NK-92 (cell line): ENCODE data around the gene NR2F1-AS1.

ENCODE experiments used
- DNase-seq: peaks from one replicate; lab custom pipeline; 2025; ENCODE audit not compliant: unreplicated experiment; lab: John Stamatoyannopoulos, UW

NR2F1-AS1 gene

GRCh38 chr5:93580927-93581445, at the start of gene NR2F1-AS1:
TSS of gene NR2F1-AS1 (minus strand) at chr5:93581219.
- DNase-seq: no peak

DNA sequence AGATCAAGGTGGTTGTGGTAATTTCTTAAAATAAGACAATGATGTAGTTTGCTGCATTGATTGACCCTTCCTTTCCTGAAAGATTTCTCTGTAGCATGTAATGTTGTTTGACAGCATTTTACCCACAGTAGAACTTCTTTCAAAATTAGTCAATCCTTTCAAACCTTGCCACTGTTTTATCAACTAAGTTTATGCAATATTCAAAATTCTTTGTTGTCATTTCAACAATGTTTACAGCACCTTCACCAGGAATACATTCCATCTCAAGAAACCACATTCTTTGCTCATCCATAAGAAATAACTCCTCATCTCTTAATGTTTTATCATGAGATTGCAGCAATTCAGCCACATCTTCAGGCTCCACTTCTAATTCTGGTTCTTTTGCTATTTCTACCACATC, 45.8 kb upstream of the NR2F1-AS1 start:
- no peak for DNase-seq

DNA sequence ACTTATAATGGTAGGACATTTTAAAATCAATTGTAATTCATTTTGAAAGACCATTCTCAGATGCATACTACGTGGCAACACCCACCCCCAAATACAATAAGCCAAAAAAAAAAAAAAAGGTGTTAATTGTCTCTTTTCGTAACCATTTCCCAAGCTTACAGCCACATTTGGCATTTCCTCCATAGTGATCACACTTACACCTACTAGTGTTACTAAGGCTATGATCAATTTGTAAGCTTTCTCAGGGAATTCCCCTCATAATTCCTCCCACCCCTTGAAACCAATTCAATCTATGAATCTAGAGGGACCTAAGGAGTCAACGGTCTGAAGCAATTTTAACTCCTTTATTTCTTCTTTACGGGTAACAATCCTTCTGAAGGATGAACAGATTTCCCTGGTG, 42.1 kb upstream of the NR2F1-AS1 start:
- no peak for DNase-seq

GRCh38 chr5:93622240-93622885, 41.3 kb upstream of the NR2F1-AS1 start:
- DNase-seq: no peak

- DNase-seq: no peak
Observed at GRCh38 chr5:93621327-93621798, 40.3 kb upstream of the NR2F1-AS1 start.

GRCh38 chr5:93620487-93621326, 39.7 kb upstream of the NR2F1-AS1 start:
- DNase-seq: no peak

GRCh38 chr5:93616538-93617174, 35.6 kb upstream of the NR2F1-AS1 start:
- DNase-seq: no peak

DNA sequence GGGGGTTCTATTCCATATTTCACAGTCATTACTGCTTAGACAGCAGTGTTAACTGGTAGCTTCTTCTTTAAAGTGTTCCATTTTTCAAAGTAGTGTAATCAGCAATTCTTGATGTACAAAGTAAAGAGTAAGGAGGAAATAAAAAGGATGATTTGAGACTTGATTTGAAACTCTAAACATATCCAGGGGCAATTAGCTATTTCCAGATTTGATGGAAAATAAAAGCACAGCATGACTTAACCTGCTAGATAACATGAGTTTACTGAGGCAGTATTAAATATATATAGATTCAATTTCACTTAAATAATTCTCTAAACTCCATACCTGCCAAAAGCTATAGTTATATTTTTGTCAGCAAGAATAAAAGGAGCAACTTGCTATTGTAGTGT, 31.8 kb upstream of the NR2F1-AS1 start:
- no peak for DNase-seq

DNA sequence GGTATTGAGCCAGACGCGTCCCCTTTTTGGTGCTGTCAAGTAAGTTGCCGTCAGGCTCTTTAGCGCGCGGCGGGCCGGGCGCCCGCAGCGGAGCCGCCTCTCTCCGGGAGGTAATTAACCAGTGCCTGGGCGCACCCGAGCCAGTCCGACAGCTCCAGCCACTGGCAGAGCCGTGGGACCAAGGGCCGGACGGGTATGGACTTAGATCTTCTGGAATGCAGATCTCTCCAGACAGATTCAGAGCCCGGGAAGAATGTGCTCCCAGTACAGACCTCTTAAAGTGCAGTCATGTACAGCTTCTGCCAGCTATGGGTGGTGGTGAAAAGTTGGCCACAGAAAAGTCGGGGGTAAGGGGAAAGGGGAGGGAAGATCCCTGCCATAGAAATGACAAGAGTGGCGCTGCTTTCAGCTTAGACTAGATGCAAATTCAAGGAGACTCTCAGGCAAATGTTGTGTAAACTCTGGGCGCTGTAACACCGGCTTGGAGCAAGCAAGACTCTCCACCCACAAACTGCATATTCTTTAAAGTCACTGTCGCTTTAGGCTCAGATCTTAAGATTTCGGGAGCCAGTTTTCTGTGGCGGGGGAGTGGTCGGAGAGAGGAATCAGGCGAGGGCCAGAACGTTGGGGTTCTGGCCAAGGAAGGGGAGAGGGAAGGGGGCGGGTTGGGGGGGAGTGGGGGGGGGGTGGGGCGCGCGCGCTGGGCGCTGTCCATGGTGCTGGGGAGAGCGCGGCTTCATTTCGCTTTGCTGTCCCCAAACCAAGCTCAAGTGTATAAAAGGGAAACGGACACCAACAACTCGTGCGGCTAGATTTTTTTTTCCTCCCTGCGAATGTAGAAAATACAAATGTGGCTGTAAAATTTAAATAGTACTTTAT, 31.2 kb upstream of the NR2F1-AS1 start:
- no peak for DNase-seq

GRCh38 chr5:93611273-93611975, 30.4 kb upstream of the NR2F1-AS1 start:
- DNase-seq: no peak

GRCh38 chr5:93610581-93611272, 29.7 kb upstream of the NR2F1-AS1 start:
- no peak for DNase-seq

GRCh38 chr5:93609762-93610161, 28.7 kb upstream of the NR2F1-AS1 start:
- DNase-seq: no peak

DNA sequence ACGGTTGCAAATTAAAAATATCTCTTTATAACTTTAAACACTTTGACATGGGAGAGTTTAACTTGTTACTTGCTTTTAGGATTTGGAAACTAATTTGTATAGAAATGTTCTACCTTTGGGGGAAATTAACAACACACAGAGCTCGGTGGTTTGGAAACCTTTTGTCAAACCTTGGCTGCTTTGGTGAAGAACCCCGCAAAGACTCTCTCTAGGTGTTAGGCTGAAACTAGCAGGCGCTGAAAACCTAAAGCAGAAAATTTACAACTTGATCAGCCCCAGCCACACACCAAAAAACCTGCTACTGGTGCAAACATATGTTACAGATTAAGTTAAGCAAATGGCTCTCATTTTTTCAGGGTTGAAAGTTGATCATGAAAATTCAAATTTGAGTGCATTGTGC, 27.8 kb upstream of the NR2F1-AS1 start:
- no peak for DNase-seq

DNA sequence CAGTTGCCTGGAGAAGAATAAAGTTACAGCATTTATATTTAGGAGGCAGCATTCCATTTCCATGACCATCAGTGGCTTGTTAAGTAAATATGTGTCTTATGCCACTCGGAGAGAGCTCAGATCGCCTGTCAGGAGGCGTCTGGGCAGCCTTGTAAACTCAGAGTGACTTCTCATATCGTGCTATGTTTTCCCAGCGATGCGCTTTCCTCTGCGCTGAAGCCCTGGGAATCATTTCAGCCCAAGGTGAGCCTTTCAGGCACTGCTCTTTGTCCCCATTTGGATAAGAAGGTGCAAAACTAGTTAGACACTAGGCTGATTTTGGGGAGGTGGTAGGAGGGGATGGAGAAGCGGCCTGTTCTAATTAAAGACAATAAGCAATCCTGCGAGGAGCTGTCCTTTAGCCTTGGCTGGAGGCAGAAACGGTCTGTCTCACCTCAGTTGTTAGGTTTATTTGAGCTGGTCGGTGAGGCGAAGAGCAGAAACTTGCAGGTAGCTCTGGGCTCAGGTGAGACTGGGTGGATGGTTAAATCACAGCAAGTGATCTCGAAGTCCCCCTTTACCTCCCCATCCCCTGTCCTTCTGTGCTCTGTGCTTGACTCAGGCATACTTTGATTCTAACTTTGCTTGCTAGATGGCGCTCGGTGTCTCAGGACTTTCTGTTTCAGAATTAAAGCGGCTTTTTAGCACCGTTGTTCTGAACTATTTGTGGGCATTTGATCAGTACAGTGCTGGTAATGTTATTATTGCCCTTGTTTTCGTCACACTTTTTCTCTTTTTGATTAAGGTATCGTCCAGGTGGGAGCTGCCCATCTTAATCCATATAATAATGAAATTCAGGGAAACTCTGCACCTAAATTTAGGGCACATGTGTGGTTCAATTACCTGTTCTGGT, 26.6 kb upstream of the NR2F1-AS1 start:
- no peak for DNase-seq

DNA sequence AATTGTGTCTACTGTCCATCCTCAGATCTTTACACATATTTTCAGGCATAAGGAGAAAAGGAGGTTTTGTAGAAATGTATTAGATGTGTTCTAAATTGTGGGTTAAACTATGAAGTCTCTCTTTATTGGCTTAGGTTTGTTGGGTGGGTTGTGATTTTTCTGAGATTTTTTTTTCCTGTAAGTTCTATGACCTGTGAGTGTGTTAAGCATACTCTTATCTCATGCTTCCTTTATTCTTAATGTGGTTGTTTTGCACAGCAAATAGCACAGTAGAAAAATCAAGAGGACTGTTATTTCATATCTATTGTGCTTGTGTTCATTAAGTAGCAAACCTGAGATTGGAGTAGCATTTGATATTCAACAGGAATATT, 25.3 kb upstream of the NR2F1-AS1 start:
- no peak for DNase-seq

DNA sequence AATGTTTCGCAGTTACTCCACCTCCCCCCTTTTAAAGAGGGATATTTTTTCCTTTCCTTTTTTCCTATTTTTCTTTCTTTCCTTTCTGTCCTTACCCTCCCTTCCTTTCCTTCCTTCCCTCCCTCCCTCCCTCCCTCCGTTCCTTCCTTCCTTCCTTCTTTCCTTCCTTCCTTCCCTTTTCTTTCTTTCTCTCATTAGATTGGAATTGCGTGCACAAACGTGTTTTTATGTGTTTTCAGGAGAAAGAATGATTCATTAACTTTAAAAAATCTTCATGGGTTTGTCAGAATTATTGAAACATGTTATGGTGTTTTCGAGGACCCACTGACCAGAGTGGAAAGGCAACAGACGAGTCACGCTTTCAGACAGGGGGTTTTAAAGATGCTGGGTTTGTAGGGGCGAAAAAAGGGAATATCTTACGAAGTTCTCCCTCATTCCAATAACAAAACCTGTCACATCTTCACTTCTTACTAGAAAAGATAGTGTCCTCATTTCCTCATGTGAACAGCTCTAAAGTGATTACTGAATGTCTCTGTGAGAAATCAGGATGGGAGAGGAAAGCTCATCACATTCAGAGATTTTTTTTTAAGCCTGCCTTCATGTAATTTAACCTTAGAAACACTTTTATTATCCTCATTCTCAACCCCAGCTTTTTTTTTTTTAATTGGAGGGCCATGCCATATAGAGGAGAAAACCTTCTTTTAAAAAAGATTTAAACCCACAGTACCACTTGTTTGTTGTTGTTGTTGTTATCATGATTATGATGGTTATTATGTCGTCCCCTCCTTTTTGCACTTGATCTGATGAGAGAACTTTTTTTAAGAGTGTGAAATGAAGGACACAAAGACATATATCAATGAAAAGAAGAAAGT, 23.9 kb upstream of the NR2F1-AS1 start:
- DNase-seq: no peak

DNA sequence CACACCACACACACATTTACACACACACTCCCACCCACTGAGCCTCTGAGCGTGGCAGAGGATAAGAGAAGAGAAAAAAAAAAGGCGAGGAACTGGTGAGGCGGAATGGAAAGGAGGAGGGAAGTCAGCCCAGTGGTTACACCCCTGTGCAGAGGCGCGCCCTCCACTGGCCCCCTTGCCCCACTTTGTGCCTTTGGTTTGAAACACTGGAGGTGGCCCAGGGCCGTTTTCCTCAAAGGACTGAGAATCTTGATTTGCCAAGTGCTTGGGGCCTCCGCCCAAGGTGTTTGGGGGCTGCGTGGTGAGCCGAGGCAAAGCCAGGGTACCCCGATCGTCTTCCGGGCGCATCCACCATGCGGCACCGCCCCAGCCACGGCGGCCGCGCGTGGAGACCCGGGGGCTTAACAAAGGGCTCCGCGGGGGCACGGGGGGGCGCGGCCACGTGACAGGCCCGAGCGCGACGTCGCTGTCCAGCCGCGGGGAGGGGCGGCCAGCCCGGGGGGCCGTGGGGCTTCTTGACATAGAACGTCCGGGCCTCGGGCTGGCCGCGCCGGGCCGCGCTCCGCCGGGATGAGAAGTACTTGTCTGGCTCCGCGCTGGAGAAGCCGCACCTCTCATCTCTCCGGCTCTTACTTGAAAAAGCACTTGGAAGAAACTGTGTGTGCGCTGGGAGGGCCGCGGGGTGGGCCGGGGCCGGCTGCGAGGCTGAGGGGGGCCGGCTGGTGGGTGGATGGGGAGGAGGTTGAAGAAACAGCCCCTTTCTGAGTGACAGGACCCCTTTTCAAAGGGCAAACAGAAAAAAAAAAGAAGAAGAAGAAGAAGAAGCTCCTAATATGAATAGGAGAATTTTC, 23.0 kb upstream of the NR2F1-AS1 start:
- no peak for DNase-seq
